RWPE2 (cell line): Measurements from ENCODE around the gene KLK10.

Experiments
- ATAC-seq: fragments of 200-7000 bp; cut with Tn5 transposase; 3 replicates; pipeline ENCODE4 v1.9.1; 2021; ENCODE audit warnings: low read depth
- DNase-seq: peaks from one replicate; pipeline ENCODE4 v3.0.0-alpha.2; 2020; ENCODE audit warnings: low spot score
- H3K27ac ChIP-seq: fragments of 450-650 bp; 2 replicates; pipeline ENCODE4 v1.5.1; 2017; ENCODE audit warnings: mild to moderate bottlenecking; ENCODE audit not compliant: poor library complexity, severe bottlenecking
- H3K27me3 ChIP-seq: fragments of 250-450 bp; sonication (Bioruptor Pico); 2 replicates; pipeline ENCODE4 v1.5.1; 2021; ENCODE audit warnings: mild to moderate bottlenecking, moderate library complexity; ENCODE audit not compliant: insufficient read depth, poor library complexity, severe bottlenecking
- H3K36me3 ChIP-seq: fragments of 250-450 bp; sonication (Bioruptor Pico); 2 replicates; pipeline ENCODE4 v1.5.1; 2020; ENCODE audit warnings: low read depth, mild to moderate bottlenecking, moderate library complexity
- H3K4me1 ChIP-seq: fragments of 250-450 bp; sonication (Bioruptor Pico); 2 replicates; pipeline ENCODE4 v1.5.1; 2021; ENCODE audit warnings: mild to moderate bottlenecking, moderate library complexity; ENCODE audit not compliant: insufficient read depth, poor library complexity, severe bottlenecking
- H3K4me3 ChIP-seq: fragments of 250-450 bp; sonication (Bioruptor Pico); 2 replicates; pipeline ENCODE4 v1.5.1; 2021; ENCODE audit warnings: mild to moderate bottlenecking, moderate library complexity; ENCODE audit not compliant: severe bottlenecking
- H3K9me3 ChIP-seq: fragments of 250-450 bp; sonication (Bioruptor Pico); 2 replicates; pipeline ENCODE4 v1.5.1; 2021; ENCODE audit warnings: mild to moderate bottlenecking, moderate library complexity; ENCODE audit not compliant: severe bottlenecking
- CTCF ChIP-seq: fragments of 450-650 bp; IDR thresholded peaks from one replicate; pipeline ENCODE4 v1.5.1; 2017; ENCODE audit warnings: mild to moderate bottlenecking, moderate library complexity; ENCODE audit not compliant: poor library complexity, severe bottlenecking

KLK10 gene

GRCh38 chr19:51012661-51013190, 6.8 kb downstream of the KLK10 start:
- no peak overlapping the region for H3K4me3 ChIP-seq
- H3K9me3 ChIP-seq: no peaks in the 10 kb centered on the region
- H3K27ac ChIP-seq: no peak overlapping the region
- TF ChIP-seq CTCF: no peak
- H3K27me3 ChIP-seq: peaks cover 10% of the 10 kb centered on the region
- DNase-seq (no peak), ATAC-seq (no peak)
- no peaks in the 10 kb centered on the region for H3K36me3 ChIP-seq
- peaks cover 17% of the 10 kb centered on the region for H3K4me1 ChIP-seq

- Histone ChIP-seq H3K27me3 (no peaks in the 10 kb centered on the region), H3K4me1 (peaks cover 17% of the 10 kb centered on the region), H3K27ac (peak overlapping the region; percentile 45), H3K4me3 (no peak overlapping the region), H3K9me3 (no peaks in the 10 kb centered on the region), H3K36me3 (no peaks in the 10 kb centered on the region)
- TF ChIP-seq CTCF: no peak
- ATAC-seq (peak; percentile 84), DNase-seq (no peak)
Measured at GRCh38 chr19:51010066-51010795, 9.3 kb downstream of the KLK10 start.

GRCh38 chr19:51009061-51009891, 10.2 kb downstream of the KLK10 start:
- ATAC-seq (no peak), DNase-seq (no peak)
- Histone ChIP-seq H3K9me3 (no peaks in the 10 kb centered on the region), H3K36me3 (no peaks in the 10 kb centered on the region), H3K27ac (peak overlapping the region; percentile 45), H3K27me3 (no peaks in the 10 kb centered on the region), H3K4me3 (no peak overlapping the region), H3K4me1 (peaks cover 17% of the 10 kb centered on the region)
- TF ChIP-seq CTCF: no peak

GRCh38 chr19:51007488-51007887, 12.0 kb downstream of the KLK10 start:
- Histone ChIP-seq H3K9me3 (no peaks in the 10 kb centered on the region), H3K27me3 (no peaks in the 10 kb centered on the region), H3K4me3 (no peak overlapping the region), H3K27ac (no peak overlapping the region), H3K36me3 (no peaks in the 10 kb centered on the region), H3K4me1 (peaks cover 17% of the 10 kb centered on the region)
- DNase-seq: no peak
- TF ChIP-seq CTCF: no peak
- no peak for ATAC-seq
